T-helper 2 cell (primary cell): ENCODE data around the gene OR14C36.
"Not testable (repeated sequence)": the region's sequence is repeated elsewhere in the genome, so short reads cannot be mapped to it uniquely, and the experiment has no call there.

Experiments used
- DNase-seq, 5 experiments: peaks; one replicate each; pipeline versions ENCODE4 v3.0.0 to v3.0.0-alpha.2; 2012 to 2022
- total RNA-seq, 2 donors: gene quantifications; one replicate each; lab custom pipeline; 2026; lab: John Stamatoyannopoulos, UW

The OR14C36 gene, protein sequence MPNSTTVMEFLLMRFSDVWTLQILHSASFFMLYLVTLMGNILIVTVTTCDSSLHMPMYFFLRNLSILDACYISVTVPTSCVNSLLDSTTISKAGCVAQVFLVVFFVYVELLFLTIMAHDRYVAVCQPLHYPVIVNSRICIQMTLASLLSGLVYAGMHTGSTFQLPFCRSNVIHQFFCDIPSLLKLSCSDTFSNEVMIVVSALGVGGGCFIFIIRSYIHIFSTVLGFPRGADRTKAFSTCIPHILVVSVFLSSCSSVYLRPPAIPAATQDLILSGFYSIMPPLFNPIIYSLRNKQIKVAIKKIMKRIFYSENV
- total RNA-seq: 0 reads per million in 2 donors

DNA sequence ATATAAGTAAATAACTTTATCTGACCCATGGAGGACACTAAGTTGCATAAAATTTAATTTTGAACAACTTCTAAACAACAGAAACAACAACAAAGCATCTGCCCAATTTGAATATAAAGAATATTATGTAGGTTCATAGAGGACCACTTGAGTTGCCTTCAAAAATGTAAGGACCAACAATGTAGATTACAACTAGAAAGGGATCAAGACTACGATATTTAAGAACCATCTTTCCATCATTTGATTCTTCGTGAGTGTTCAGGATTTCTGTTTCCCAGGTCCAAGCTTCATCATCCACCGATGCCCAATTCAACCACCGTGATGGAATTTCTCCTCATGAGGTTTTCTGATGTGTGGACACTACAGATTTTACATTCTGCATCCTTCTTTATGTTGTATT is at the start of gene OR14C36:
OR14C36 (plus strand) TSS at position 301 of the 400 bp plus-strand sequence; CDS start at position 301, 0 bp downstream.
- DNase-seq: no peak

DNA sequence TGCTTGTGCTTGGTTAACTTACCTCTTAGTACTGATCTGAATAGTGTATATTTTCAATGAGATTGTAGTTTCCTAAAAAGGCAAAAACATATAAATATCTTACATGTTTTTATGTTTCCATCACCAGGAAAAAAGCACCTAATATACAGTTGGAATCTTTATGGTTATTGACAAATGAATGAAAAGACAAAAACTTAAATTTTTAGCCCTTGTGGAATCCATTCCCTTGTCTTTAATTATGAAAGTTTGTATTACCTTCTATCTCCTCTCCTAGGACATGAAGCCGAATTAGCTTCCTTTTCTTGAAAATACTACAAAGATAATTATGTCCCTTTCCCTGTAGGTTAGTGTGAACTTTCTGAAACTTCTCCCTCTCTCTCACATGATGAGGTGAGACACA is 45.3 kb upstream of the OR14C36 start, which contains the start of gene OR2T12:
OR2T12 (minus strand) TSS at position 101 of the 400 bp plus-strand sequence. CDS start 7,846 bp downstream, outside the sequence.
- no peak for DNase-seq

GRCh38 chr1:248305672-248306071 is 42.9 kb upstream of the OR14C36 start:
- not testable (repeated sequence) for DNase-seq

GRCh38 chr1:248306103-248306502 is 42.5 kb upstream of the OR14C36 start:
- no peak for DNase-seq

- not testable (repeated sequence) for DNase-seq
Observed at GRCh38 chr1:248306740-248307139, 41.8 kb upstream of the OR14C36 start.

- DNase-seq: no peak
Observed at GRCh38 chr1:248316796-248317195, 31.8 kb upstream of the OR14C36 start.

GRCh38 chr1:248324468-248324867 is 24.1 kb upstream of the OR14C36 start, which contains the start of gene OR2M7:
OR2M7 (minus strand) TSS chr1:248324568; CDS start chr1:248324568, 0 bp downstream.
- DNase-seq: no peak

GRCh38 chr1:248343451-248343850 is 5.1 kb upstream of the OR14C36 start:
- no peak for DNase-seq

DNA sequence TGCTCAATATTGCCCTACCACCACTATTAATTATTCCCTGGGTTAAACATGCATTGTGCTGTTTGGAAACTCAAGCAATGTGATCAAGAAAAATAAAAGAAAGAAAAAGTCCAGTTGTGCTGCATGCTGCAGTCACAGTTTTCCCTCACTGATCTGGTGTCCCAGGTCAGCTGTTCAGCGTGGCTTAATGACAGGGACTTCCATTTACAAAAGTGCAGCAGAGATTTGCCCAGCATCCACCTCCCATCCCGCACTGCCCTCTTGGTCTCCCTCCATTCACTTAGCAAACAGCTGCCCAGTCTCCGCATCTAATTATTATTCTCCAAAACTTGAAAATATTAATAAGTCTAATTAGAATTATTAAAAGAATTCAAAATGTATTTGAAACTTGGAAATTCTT is 10.8 kb downstream of the OR14C36 start:
- DNase-seq: no peak

DNA sequence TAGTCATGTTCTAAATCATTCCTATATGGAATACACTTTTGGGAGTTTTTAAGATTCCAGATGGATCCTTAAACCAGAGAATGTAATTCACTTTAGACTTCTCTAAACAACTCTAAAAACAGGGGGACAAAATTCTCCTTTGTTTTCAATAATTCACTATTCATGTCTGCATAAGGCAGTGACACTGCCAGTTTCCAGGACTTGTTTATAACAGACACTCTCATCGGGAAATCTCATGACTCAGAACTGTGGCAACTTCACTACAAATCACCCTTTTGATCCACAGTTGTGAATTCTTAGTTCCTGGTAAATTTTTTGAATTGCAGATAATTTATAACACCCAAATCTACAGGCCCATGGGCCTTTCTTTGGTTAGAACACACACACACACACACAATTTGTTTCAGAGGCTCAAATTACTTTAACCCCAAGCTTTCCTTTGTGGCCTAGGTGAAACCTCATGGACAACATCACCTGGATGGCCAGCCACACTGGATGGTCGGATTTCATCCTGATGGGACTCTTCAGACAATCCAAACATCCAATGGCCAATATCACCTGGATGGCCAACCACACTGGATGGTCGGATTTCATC is 12.6 kb downstream of the OR14C36 start, which contains the start of gene OR2T4:
OR2T4 (plus strand) TSS at position 545 of the 595 bp plus-strand sequence; CDS start at position 545, 0 bp downstream.
- DNase-seq: no peak

- no peak for DNase-seq
Observed at GRCh38 chr1:248366609-248367008, 18.0 kb downstream of the OR14C36 start.

DNA sequence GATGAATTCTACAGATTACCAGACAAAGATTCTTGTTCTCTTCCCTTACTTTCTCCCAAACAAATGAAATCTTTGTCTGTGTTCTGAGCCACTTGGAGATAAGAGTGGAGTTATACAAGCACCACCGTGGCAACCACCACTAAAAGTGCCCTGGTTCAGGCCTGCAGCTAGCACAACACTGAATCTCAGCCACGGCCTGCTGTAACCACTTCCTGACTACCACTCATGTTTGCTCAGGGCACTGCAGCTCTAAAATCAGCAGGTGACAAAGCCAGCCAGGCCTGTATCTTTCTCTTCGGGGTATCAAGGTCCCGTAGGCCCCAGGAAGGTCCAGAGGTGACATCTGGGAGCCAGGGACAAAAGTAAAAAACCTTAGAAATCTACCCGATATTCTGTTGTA is 23.8 kb downstream of the OR14C36 start:
- DNase-seq: peak in 1 of 5 experiments; percentile 75

- no peak for DNase-seq
Observed at GRCh38 chr1:248373761-248374160, 25.2 kb downstream of the OR14C36 start.

GRCh38 chr1:248375446-248375845 is 26.9 kb downstream of the OR14C36 start, which contains the start of gene OR2T6:
OR2T6 (plus strand) TSS chr1:248375746; CDS start chr1:248387609, 11,863 bp downstream.
- no peak for DNase-seq

DNA sequence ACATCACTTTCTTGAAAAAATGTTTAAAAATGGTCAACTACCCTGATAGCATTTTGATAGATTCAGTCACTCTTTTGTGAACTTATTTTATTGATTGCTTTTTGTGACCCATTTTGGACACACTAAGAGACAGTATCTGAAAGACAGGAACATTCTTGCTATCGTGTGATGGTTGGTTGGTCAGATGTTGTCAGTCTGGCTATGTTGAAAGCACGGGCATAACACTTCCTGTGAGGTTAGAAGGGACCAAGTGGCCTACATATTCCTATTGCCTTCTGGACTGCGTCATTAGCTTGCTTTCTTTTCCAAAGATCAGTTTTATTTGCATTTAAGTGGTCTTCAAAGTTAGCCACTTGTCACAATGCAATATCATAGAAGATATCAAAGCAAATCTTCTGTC is 28.3 kb downstream of the OR14C36 start:
- DNase-seq: no peak

- no peak for DNase-seq
Observed at GRCh38 chr1:248380854-248381253, 32.3 kb downstream of the OR14C36 start.

DNA sequence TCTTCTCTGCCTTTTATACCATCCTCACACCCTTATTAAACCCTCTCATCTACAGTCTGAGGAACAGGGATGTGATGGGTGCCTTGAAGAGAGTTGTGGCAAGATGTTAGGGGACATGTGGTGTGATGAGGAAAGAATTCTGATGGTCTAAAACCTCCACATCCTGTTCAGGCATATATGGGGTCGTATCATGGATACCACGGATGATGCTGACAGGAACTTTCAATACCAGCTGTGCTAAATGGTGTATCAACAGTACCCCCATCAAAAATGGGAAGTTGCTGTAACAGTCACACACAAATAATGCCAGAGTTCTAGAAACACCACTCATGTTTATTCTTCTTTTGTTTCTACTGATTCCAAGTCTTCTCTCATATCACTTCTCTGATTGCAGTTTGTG is 39.9 kb downstream of the OR14C36 start:
- DNase-seq: no peak

DNA sequence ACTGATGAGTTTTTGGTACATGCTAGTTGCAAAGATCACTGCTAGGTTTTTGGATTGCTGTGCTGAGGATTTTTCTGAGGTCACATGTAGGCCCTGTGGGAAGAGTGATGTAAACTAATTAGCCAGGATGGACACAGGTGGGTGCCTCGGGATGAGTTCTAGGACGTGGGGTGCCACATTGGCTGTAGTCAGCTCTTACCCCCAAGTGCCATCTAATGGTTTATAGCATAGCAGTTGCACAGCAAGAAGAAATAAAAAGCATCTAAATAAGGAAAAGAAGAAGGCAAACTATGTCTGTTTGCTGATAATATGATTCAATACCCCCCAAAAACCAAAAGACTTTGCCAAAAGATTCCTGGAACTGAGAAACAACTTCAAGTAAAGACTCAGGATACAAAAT is 44.5 kb downstream of the OR14C36 start:
- DNase-seq: no peak
